ENCODE results near the gene ATAT1.

DNA sequence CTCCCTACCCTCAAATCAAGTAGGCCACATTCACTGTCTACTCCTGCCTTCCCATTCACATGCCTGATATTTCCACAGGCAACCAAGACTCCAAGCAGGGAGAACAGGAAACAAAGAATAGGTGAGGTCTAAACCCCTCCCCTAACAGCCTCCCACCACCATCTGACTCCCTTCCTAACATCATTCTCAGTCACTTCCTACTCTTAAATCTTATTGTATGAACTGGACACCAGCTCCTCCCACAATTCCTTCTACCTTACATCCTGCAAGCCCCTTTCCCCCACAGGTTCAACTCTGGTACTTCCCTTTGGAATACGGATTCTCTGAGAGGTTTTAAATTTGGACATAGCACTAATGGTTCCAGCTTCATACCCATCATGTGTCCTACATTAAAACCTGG is 19.3 kb downstream of the ATAT1 start:
- TF ChIP-seq, protein P1, sequence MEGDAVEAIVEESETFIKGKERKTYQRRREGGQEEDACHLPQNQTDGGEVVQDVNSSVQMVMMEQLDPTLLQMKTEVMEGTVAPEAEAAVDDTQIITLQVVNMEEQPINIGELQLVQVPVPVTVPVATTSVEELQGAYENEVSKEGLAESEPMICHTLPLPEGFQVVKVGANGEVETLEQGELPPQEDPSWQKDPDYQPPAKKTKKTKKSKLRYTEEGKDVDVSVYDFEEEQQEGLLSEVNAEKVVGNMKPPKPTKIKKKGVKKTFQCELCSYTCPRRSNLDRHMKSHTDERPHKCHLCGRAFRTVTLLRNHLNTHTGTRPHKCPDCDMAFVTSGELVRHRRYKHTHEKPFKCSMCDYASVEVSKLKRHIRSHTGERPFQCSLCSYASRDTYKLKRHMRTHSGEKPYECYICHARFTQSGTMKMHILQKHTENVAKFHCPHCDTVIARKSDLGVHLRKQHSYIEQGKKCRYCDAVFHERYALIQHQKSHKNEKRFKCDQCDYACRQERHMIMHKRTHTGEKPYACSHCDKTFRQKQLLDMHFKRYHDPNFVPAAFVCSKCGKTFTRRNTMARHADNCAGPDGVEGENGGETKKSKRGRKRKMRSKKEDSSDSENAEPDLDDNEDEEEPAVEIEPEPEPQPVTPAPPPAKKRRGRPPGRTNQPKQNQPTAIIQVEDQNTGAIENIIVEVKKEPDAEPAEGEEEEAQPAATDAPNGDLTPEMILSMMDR (IDR thresholded peaks at IDR 0.05 in 8 of 11, conservative IDR thresholded peaks at IDR 0.05 in 3 of 11): no peak
- no peak for TF ChIP-seq POLR2A (IDR thresholded peaks at IDR 0.05)

Measured in spleen (tissue), 7 donors.